ENCODE data around the gene BCAS3.

DNA sequence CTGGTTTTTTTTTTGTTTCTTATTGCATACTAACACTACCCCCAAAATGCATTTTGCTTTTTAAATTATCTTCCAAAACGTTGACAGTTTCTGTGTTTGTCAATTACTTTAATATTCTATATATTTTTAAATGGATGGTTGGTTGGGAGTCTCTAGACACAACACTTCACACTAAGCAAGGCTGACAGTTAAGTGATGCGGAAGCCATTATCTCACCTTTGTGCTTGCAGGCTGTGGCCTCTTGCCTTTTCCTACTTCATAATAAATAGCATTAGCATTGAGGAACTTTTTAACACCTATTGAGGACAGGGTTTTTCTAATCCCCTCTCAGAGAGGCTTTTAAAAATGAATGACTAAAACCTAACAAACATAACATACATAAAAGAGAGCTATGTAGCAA lies 441.2 kb downstream of the BCAS3 start:
- no peak for TF ChIP-seq EZH2 (IDR thresholded peaks at IDR 0.05; ENCODE audit: insufficient read depth, poor library complexity, severe bottlenecking)
- no peak for TF ChIP-seq EZH2phosphoT487 (IDR thresholded peaks at IDR 0.05; ENCODE audit: insufficient read depth, low read depth)
